ENCODE measurements around the gene NXNL1. TPM values are rescaled to one million over a fixed set of nuclear protein-coding genes. Genes with fewer than 3 reads are reported as not detected.
A peak's percentile ranks its signal among the peaks of the same experiment; 100 is the strongest.

The NXNL1 gene
- total and polyA plus RNA-seq, 2 of the 13 experiments (the other 11 are each of a cell fraction or from before 2014, with no cell fraction given), result not detected

DNA sequence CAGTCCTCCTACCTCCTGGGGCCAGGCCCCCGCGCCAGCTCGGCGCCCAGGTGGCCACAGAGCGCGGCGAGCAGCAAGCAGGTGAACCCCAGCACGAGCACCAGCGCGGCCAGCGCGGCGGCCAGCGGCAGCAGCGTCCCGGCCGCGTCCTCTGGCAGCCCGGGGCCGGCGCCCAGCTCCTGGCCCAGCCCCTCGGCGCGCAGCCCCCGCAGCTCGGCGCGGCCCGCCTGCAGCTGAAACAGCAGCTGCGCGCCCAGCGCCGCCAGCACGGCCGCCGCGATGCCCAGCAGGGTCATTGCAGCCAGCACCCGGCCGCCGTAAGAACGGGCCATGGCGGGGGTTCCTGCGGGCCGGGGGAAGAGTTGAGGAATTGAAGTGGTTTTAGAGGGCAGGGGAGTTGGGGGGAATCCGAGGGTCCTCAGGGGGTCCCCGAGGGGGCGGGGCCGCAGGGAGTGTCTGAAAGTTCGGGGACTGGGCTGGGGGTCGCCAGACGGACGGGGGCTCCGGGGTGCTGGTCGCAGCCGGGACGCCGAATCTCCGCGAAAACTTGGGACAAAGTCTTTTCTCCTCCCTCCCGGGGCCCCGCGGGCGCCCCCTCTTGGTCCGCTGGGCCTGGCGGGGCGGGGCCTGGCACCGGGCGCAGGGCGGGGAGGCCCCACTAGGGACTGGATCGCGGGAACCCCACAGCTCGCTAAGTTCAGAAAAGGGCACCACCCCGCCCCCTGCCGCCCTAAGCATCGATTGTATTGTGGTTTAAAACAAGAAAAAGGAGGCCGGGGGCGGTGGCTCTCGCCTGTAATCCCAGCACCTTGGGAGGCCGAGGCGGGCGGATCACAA lies 12.4 kb downstream of the NXNL1 start, which contains the start of gene TMEM221:
Gene TMEM221, minus strand, starts transcription at position 538 of the 837 bp plus-strand sequence. Its CDS starts 206 bp downstream, at position 332.
- 4% methylated on average over 19 of the region's 81 CpGs for WGBS (ENCODE audit: low lambda C conversion rate)
- POLR2A ChIA-PET, result interaction anchor here (0.7 to 1.1 kb wide), 2 partner anchors 41 to 158 kb away, joined by 3 read pairs; no protein-coding TSS in a partner anchor
- no peak within 1 kb of the TSS for H2AFZ ChIP-seq (ENCODE audit: low read length)
- intact Hi-C loops (cut with micrococcal nuclease; ENCODE audit: unreplicated experiment) (loop anchor here (1.0 kb wide), 1 partner anchor 20 kb away; no protein-coding TSS in a partner anchor), in situ Hi-C loops (cut with HindIII; ENCODE audit: extremely low pct_ligation_motif_present, low pct_unique_long_range_greater_than_20kb) (no loop called here)
- peak within 1 kb of the TSS; percentile 22; the same call in 1 of the 2 replicates for H3K9ac ChIP-seq (ENCODE audit: insufficient read depth, low read depth, low read length)
- DNase-seq (ENCODE audit: low spot score) (no peak), FAIRE-seq (no peak), ATAC-seq (peak; percentile 90)
- H3K4me2 ChIP-seq (ENCODE audit: low read depth, low read length), result peak within 1 kb of the TSS; percentile 71
- H3K4me1 ChIP-seq (ENCODE audit: insufficient read depth, low read length), result 0 out of 2 replicates have a peak, but pooled peaks cover 7% of the 10 kb centered on the region
- BruUV-seq (replicated peaks), result no TSS peak
- CTCF ChIA-PET (ENCODE audit: low intra/inter-chr PET ratio, low total read pairs), result interaction anchor here (1.0 kb wide), 1 partner anchor 102 kb away, joined by 3 read pairs; no protein-coding TSS in a partner anchor
- no peaks in the 10 kb centered on the region for H3K9me3 ChIP-seq (ENCODE audit: low read length)
- H3K27me3 ChIP-seq (ENCODE audit: control insufficient read depth in 1 of 2, insufficient read depth in 2 of 2, low read length in 2 of 2), result no peaks in the 10 kb centered on the region; a peak in 1 of 5 replicates
- H3K4me3 ChIP-seq (replicated peaks in 1 of 3; ENCODE audit: insufficient read depth in 1 of 3, low read depth in 2 of 3, low read length in 3 of 3), result peak within 1 kb of the TSS; percentile 66 to 69 (median 67); a peak in 4 of 6 replicates
- no peak within 1 kb of the TSS for H3K27ac ChIP-seq (ENCODE audit: extremely low read length, insufficient read depth, low read length)
- no peaks in the 10 kb centered on the region for H3K79me2 ChIP-seq (ENCODE audit: insufficient read depth, low read length)
- no peaks in the 10 kb centered on the region for H4K20me1 ChIP-seq (ENCODE audit: insufficient read depth, low read length)
- no peaks in the 10 kb centered on the region for H3K36me3 ChIP-seq (replicated peaks in 1 of 2; ENCODE audit: control insufficient read depth in 1 of 2, insufficient read depth in 2 of 2, low read length in 2 of 2)
- TF ChIP-seq EP300 (IDR thresholded peaks at IDR 0.05; ENCODE audit: low read depth in 2 of 2, low read length in 2 of 2) (0 out of 4 replicates have a peak, but pooled peaks of 1 of the 2 experiments have one; percentile 4), EP300 (CRISPR knock-in tag; IDR thresholded peaks at IDR 0.05; ENCODE audit: borderline replicate concordance) (no peak), MAZ (IDR thresholded peaks at IDR 0.05; ENCODE audit: borderline replicate concordance, low read depth, low read length) (0 out of 2 replicates have a peak, but pooled peaks have one; percentile 41), MAZ (CRISPR knock-in tag; IDR thresholded peaks at IDR 0.05; ENCODE audit: low read depth) (no peak), HDAC2 (CRISPR knock-in tag; IDR thresholded peaks at IDR 0.05) (0 out of 2 replicates have a peak, but pooled peaks have one; percentile 12), ZSCAN30 (CRISPR knock-in tag; IDR thresholded peaks at IDR 0.05) (no peak), ZNF276 (CRISPR knock-in tag; IDR thresholded peaks at IDR 0.05; ENCODE audit: low read depth) (no peak), MAX (IDR thresholded peaks at IDR 0.05) (0 out of 2 replicates have a peak, but pooled peaks have one; percentile 38), ZNF672 (CRISPR knock-in tag; IDR thresholded peaks at IDR 0.05) (peak; percentile 100), ZNF768 (CRISPR knock-in tag; IDR thresholded peaks at IDR 0.05) (peak; percentile 80; the same call in 1 of the 2 replicates), ZFX (CRISPR knock-in tag; IDR thresholded peaks at IDR 0.05; ENCODE audit: low read depth) (peak; percentile 31; the same call in 1 of the 2 replicates), HNRNPK (IDR thresholded peaks at IDR 0.05; ENCODE audit: low read depth, low read length, poor library complexity, severe bottlenecking) (peak; percentile 70), PHF21A (CRISPR knock-in tag; IDR thresholded peaks at IDR 0.05) (0 out of 2 replicates have a peak, but pooled peaks have one; percentile 38), NR2C2 (CRISPR knock-in tag; IDR thresholded peaks at IDR 0.05; ENCODE audit: borderline replicate concordance) (peak; percentile 86), MAFG (CRISPR knock-in tag; IDR thresholded peaks at IDR 0.05) (no peak), PHF8 (CRISPR knock-in tag; IDR thresholded peaks at IDR 0.05) (peak; percentile 29; the same call in 1 of the 2 replicates)
- TF ChIP-seq, protein P1, sequence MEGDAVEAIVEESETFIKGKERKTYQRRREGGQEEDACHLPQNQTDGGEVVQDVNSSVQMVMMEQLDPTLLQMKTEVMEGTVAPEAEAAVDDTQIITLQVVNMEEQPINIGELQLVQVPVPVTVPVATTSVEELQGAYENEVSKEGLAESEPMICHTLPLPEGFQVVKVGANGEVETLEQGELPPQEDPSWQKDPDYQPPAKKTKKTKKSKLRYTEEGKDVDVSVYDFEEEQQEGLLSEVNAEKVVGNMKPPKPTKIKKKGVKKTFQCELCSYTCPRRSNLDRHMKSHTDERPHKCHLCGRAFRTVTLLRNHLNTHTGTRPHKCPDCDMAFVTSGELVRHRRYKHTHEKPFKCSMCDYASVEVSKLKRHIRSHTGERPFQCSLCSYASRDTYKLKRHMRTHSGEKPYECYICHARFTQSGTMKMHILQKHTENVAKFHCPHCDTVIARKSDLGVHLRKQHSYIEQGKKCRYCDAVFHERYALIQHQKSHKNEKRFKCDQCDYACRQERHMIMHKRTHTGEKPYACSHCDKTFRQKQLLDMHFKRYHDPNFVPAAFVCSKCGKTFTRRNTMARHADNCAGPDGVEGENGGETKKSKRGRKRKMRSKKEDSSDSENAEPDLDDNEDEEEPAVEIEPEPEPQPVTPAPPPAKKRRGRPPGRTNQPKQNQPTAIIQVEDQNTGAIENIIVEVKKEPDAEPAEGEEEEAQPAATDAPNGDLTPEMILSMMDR (CRISPR knock-in tag; IDR thresholded peaks at IDR 0.05), result peak; percentile 57

Data from HepG2 (cell line).